ENCODE measurements around the gene AXL.
"Not testable (repeated sequence)": the region's sequence is repeated elsewhere in the genome, so short reads cannot be mapped to it uniquely, and the experiment has no call there.

AXL gene

DNA sequence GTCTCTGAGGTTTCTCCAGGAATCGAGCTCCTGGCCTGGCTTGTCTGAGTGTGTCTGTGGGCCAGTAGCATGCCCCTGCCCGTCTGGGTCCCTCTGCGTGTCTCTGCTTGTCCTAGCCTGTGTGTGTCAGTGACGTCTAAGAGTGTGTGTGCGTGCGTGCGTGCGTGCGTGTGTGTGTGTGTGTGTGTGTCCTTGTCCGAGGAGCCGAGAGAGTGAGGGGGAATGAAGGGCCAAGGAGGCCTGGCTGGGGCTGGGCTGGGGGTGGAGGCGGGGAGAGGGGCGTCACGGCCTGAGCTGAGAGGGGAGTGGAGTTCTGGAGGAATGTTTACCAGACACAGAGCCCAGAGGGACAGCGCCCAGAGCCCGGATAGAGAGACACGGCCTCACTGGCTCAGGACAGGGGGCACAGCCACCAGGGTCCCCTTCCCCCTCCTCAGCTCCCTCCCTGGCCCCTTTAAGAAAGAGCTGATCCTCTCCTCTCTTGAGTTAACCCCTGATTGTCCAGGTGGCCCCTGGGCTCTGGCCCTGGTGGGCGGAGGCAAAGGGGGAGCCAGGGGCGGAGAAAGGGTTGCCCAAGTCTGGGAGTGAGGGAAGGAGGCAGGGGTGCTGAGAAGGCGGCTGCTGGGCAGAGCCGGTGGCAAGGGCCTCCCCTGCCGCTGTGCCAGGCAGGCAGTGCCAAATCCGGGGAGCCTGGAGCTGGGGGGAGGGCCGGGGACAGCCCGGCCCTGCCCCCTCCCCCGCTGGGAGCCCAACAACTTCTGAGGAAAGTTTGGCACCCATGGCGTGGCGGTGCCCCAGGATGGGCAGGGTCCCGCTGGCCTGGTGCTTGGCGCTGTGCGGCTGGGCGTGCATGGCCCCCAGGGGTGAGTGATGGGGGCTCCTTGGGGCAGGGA lies at the start of gene AXL:
Gene AXL (plus strand): TSS at position 609 of the 893 bp plus-strand sequence. CDS start 170 bp downstream, at position 779.
- no peak for DNase-seq (ENCODE audit: extremely low read depth in 1 of 2, low read depth in 1 of 2)

GRCh38 chr19:41172297-41173164 lies 46.5 kb upstream of the AXL start:
- no peak for DNase-seq (ENCODE audit: extremely low read depth in 1 of 2, low read depth in 1 of 2)

GRCh38 chr19:41174297-41174928 lies 44.6 kb upstream of the AXL start:
- DNase-seq (ENCODE audit: extremely low read depth in 1 of 2, low read depth in 1 of 2), result no peak

- peak in 1 of 2 donors; percentile 17 for DNase-seq (ENCODE audit: extremely low read depth in 1 of 2, low read depth in 1 of 2)
These were observed 42.9 kb upstream of the AXL start for GRCh38 chr19:41175801-41176777.

- DNase-seq (ENCODE audit: extremely low read depth in 1 of 2, low read depth in 1 of 2), result not testable (repeated sequence)
These were observed 38.9 kb upstream of the AXL start for GRCh38 chr19:41180173-41180572.

- no peak for DNase-seq (ENCODE audit: extremely low read depth in 1 of 2, low read depth in 1 of 2)
These were observed 31.8 kb upstream of the AXL start for GRCh38 chr19:41186971-41187883.

DNA sequence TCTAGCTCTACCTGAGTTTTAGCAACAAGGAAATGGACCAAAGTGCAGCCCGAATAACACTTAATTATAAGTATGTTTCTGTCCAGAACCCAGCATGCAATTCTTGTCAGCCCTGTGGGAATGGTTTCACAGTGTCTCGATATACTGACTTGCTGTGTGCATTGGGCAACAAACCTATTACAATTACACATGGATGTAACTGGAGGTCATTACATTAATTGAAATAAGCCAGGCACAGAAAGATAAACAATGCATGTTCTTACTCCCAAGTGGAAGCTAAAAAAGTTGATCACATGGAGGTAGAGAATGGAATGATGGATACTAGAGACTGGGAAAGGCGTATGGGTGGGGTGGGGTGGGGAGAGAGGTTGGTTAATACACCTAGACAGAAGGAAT lies 31.1 kb upstream of the AXL start:
- no peak for DNase-seq (ENCODE audit: extremely low read depth in 1 of 2, low read depth in 1 of 2)

GRCh38 chr19:41189425-41190065 lies 29.5 kb upstream of the AXL start:
- DNase-seq (ENCODE audit: extremely low read depth in 1 of 2, low read depth in 1 of 2), result no peak

DNA sequence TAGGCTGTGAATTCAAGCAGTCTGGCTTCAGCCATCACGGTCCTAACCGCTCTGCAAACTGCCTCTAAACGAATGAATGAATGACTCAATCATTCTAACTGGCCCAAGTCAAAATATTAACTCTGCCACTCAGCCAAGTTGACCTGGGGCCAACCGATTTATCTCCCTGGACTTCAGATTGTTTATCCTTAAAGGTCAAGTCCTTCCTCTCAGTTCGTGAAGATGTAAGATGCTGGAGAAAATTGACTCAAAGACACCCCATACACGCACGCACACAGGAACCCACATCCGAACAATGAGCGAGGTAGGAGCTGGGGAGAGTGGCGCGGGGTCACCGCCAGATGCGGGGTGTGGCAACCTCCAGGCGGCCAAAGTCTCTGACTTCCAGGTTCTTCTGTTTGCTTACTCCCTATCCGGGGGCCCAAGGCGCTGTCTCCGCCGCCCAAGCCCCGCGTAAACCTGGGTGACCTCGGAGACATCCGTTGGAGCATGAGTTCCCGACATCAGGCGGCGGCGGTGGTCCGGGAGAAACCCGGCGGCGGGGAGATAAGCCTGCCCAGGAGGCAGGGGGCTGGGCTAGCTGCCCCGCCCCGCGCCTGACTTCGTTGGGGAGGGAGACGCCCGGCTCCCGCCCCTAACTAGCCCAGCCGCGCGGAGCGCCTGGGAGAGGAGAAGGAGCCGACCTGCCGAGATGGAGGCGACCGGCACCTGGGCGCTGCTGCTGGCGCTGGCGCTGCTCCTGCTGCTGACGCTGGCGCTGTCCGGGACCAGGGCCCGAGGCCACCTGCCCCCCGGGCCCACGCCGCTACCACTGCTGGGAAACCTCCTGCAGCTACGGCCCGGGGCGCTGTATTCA lies 26.2 kb upstream of the AXL start, which contains the start of gene CYP2S1:
Gene CYP2S1 (plus strand): TSS at position 646 of the 856 bp plus-strand sequence. CDS start 46 bp downstream, at position 692.
- no peak for DNase-seq (ENCODE audit: extremely low read depth in 1 of 2, low read depth in 1 of 2)

- no peak for DNase-seq (ENCODE audit: extremely low read depth in 1 of 2, low read depth in 1 of 2)
These were observed 25.4 kb upstream of the AXL start for GRCh38 chr19:41193430-41194156.

- no peak for DNase-seq (ENCODE audit: extremely low read depth in 1 of 2, low read depth in 1 of 2)
These were observed 24.9 kb upstream of the AXL start for GRCh38 chr19:41194157-41194552.

DNA sequence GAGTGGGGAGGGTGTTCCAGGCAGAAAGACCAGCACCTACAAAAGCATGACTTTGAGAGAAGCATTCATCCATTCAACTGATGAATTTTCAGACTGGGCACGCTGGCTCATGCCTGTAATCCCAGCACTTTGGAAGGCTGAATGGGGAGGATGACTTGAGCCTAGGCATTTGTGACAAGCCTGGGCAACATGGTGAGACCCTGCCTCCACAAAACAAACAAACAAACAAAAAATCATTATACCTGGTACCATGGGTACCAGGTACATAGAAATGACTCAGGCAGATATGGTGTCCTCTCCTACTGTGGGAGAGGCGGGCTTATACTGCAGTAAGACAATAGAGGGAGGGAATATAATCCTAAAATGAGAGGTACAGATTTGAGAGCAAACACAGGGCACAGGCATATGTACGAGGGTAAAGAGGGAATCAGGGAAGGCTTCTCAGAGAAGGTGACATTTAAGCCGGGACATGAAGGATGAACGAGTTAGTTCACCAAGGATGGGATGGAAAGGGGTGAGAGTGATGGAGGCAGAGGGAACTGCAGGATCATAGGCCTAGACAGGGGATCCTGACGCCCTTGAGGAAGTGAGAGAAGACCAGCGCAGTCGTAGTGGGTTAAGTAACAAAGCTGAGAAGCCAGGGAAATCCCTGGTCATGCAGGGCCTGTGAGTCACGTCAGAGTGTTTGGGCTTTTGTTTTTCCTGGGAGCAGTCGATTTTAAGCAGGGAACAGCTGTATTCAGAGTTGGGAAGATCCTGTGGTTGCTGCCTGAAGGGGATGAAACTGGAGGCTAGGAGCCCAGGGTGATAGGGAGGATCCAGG lies 23.1 kb upstream of the AXL start:
- DNase-seq (ENCODE audit: extremely low read depth in 1 of 2, low read depth in 1 of 2), result no peak

DNA sequence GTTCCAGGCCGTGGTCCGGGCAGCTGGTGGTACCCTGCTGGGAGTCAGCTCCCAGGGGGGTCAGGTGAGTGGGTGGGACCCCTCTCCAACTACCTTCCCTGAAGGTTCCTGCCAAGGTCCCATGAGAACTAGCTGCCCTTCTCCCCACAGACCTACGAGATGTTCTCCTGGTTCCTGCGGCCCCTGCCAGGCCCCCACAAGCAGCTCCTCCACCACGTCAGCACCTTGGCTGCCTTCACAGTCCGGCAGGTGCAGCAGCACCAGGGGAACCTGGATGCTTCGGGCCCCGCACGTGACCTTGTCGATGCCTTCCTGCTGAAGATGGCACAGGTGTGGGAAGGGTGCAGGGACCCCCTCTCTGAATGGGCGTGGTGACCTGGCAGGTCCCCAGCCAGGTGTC lies 20.5 kb upstream of the AXL start:
- DNase-seq (ENCODE audit: extremely low read depth in 1 of 2, low read depth in 1 of 2), result no peak

GRCh38 chr19:41203371-41203770 lies 15.7 kb upstream of the AXL start:
- DNase-seq (ENCODE audit: extremely low read depth in 1 of 2, low read depth in 1 of 2), result no peak

DNA sequence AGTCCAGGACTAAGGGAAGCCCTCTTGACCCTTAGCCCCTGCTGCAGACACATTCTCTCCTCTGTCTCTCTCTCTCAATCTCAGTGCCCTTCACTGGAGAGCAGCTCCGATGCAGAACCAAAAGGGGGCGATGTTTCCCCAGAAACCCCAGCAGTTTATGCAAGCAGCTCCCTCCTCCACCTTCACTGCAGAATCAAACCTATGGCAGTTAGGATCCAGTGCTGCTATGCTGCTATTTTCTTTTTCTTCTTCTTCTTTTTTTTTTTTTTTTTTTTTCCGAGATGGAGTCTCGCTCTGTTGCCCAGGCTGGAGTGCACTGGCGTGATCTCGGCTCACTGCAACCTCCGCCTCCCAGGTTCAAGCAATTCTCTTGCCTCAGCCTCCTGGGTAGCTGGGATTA lies 14.7 kb upstream of the AXL start:
- peak; percentile 52 to 73 for DNase-seq (ENCODE audit: extremely low read depth in 1 of 2, low read depth in 1 of 2)

- no peak for DNase-seq (ENCODE audit: extremely low read depth in 1 of 2, low read depth in 1 of 2)
These were observed 13.0 kb upstream of the AXL start for GRCh38 chr19:41205995-41206394.

Measured in stimulated activated CD8-positive, alpha-beta memory T cell treated with anti-CD3 and anti-CD28 coated beads, Interleukin-7, amount 100 ng/mL, for 48 hours (primary cell).